Colonic mucosa (tissue), 4 donors: ENCODE data around the gene AOX1. TPM values are rescaled to one million over a fixed set of nuclear protein-coding genes. Genes with fewer than 3 reads are reported as not detected.
"Not testable (repeated sequence)": the region's sequence is repeated elsewhere in the genome, so short reads cannot be mapped to it uniquely, and the experiment has no call there.

ENCODE experiments used
- DNase-seq: peaks from one replicate; pipeline ENCODE4 v3.0.0-alpha.2; 2020
- H3K27ac ChIP-seq: fragments of 200-600 bp; one replicate; pipeline ENCODE4 v1.8.0; 2021
- H3K27me3 ChIP-seq: fragments of 200-600 bp; one replicate; pipeline ENCODE4 v1.8.0; 2021
- H3K36me3 ChIP-seq: fragments of 200-600 bp; one replicate; pipeline ENCODE4 v1.8.0; 2021
- H3K4me1 ChIP-seq: fragments of 200-600 bp; one replicate; pipeline ENCODE4 v1.8.0; 2021; ENCODE audit warnings: mild to moderate bottlenecking
- H3K4me3 ChIP-seq: fragments of 200-600 bp; one replicate; pipeline ENCODE4 v1.8.0; 2021
- H3K9ac ChIP-seq, 2 donors: one replicate each; pipeline ENCODE4 v1.7.0; 2013; ENCODE audit warnings: control low read depth in 2 of 2, low read depth in 2 of 2, low read length in 2 of 2
- H3K9me3 ChIP-seq: fragments of 200-600 bp; one replicate; pipeline ENCODE4 v1.8.0; 2021
- intact Hi-C: fragments of 100-400 bp; cut with DNase I; formaldehyde crosslinking; loops from one replicate; pipeline ENCODE4 v1.14.1; 2022
- total RNA-seq, 2 donors: library from RNA; stranded (reverse); fragmentation: NEBNext Ultra II Directional in 1 of 2; extraction: Animal tissue kit (Norgen Biotek cat#: 25700) in 1 of 2; gene quantifications; one replicate each; pipeline ENCODE4 v1.2.1, GENCODE V29; 2021
- TF ChIP-seq, protein P1 (sequence below): fragments of 200-600 bp; IDR thresholded peaks from one replicate; pipeline ENCODE4 v1.8.0; 2022; ENCODE audit warnings: antibody characterized with exemption, mild to moderate bottlenecking
- donor health status: healthy.
- donor health status: DM: no; HTN: no; CAD: no.
- donor health status: DM: no; HTN: no; CAD: no.

Gene AOX1
- total RNA-seq, 2 donors from 2014 or later: 2.9 to 3.3 TPM

DNA sequence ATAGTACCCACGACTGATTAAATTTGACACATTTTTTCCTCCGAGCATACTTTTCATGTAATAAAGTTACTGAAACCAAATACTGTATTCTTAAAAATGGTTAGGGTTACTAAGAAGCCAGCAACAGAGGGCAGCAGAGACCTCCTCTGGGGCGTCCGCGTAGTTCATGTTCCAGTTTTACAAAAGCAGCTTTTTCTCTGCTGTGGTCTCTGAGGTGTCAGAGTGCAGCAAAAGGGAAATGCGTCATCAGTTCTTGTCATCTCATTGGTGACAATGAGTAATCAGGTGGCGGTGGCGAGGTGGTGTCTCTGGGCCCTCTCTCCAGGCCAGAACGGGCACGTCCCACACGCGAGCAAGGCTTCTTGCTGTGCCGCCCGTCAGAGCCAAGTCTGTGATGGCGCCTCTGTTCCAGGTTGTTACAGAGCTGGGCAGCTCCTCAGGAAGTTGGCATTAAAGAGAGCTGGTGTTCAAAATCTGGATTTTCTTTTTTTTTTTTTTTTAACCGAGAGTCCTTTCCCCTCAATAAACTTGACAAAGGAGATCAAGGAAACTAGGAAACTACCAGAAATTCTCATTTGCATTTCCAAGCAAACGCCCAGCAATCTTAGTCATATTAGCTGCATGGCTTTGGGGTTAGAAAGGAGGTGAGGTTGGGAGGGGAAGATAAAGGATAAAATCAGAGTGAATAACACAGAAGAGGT lies 127.3 kb downstream of the AOX1 start:
- peak; percentile 93 for DNase-seq
- TF ChIP-seq, protein P1, sequence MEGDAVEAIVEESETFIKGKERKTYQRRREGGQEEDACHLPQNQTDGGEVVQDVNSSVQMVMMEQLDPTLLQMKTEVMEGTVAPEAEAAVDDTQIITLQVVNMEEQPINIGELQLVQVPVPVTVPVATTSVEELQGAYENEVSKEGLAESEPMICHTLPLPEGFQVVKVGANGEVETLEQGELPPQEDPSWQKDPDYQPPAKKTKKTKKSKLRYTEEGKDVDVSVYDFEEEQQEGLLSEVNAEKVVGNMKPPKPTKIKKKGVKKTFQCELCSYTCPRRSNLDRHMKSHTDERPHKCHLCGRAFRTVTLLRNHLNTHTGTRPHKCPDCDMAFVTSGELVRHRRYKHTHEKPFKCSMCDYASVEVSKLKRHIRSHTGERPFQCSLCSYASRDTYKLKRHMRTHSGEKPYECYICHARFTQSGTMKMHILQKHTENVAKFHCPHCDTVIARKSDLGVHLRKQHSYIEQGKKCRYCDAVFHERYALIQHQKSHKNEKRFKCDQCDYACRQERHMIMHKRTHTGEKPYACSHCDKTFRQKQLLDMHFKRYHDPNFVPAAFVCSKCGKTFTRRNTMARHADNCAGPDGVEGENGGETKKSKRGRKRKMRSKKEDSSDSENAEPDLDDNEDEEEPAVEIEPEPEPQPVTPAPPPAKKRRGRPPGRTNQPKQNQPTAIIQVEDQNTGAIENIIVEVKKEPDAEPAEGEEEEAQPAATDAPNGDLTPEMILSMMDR: peak; percentile 61
- Histone ChIP-seq H3K9ac (peak overlapping the region; percentile 31 to 68), H3K27ac (peak overlapping the region; percentile 65), H3K27me3 (no peaks in the 10 kb centered on the region), H3K36me3 (no peaks in the 10 kb centered on the region), H3K9me3 (no peaks in the 10 kb centered on the region), H3K4me3 (peak overlapping the region; percentile 6), H3K4me1 (no peaks in the 10 kb centered on the region)
- intact Hi-C loops: loop anchor here (5.0 kb wide), 1 partner anchor 99 kb away; the partner anchor contains the start of gene BZW1

- intact Hi-C loops: loop anchor here (5.0 kb wide), 1 partner anchor 99 kb away; the partner anchor contains the start of gene BZW1
- Histone ChIP-seq H3K27ac (peak overlapping the region; percentile 65), H3K9ac (peak overlapping the region; percentile 31 to 68), H3K36me3 (no peaks in the 10 kb centered on the region), H3K4me3 (no peak overlapping the region), H3K27me3 (no peaks in the 10 kb centered on the region), H3K9me3 (no peaks in the 10 kb centered on the region), H3K4me1 (no peaks in the 10 kb centered on the region)
- no peak for DNase-seq
- TF ChIP-seq, protein P1: no peak
These were observed 127.9 kb downstream of the AOX1 start for GRCh38 chr2:200713704-200714064.

DNA sequence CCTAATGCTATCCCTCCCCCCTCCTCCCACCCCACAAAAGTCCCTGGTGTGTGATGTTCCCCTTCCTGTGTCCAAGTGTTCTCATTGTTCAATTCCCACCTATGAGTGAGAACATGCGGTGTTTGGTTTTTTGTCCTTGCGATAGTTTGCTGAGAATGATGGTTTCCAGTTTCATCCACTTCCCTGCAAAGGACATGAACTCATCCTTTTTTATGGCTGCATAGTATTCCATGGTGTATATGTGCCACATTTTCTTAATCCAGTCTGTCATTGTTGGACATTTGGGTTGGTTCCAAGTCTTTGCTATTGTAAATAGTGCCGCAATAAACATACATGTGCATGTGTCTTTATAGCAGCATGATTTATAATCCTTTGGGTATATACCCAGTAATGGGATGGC lies 129.2 kb downstream of the AOX1 start:
- H3K4me3 ChIP-seq, H3K9me3 ChIP-seq, H3K36me3 ChIP-seq, H3K27me3 ChIP-seq, H3K9ac ChIP-seq, intact Hi-C loops, H3K4me1 ChIP-seq, H3K27ac ChIP-seq, DNase-seq: not testable (repeated sequence)

- no peaks in the 10 kb centered on the region for H3K27me3 ChIP-seq
- DNase-seq: no peak
- intact Hi-C loops: no loop called here
These were observed 130.6 kb downstream of the AOX1 start for GRCh38 chr2:200716386-200716785.

More at GRCh38 chr2:200716386-200716785, 130.6 kb downstream of the AOX1 start:
- Histone ChIP-seq H3K27ac (no peak overlapping the region), H3K9me3 (no peaks in the 10 kb centered on the region), H3K4me1 (no peaks in the 10 kb centered on the region), H3K36me3 (no peaks in the 10 kb centered on the region), H3K9ac (no peak overlapping the region), H3K4me3 (no peak overlapping the region)
- TF ChIP-seq, protein P1: no peak

Other genes with a start within 250 kb of the AOX1 start
- 10 to 100 TPM in 1 of 2 donors, 1 to 10 TPM in 1; 8.6 to 13.8 TPM for gene KCTD18, start 75.9 kb upstream of the AOX1 start, total RNA-seq
- gene SGO2, start 59.8 kb upstream of the AOX1 start, total RNA-seq: 10 to 100 TPM in 1 of 2 donors, 1 to 10 TPM in 1; 7.6 to 19.5 TPM
- 100 to 1,000 TPM; 253 to 257 TPM for gene BZW1, start 225.9 kb downstream of the AOX1 start, total RNA-seq